Inferior parietal cortex (tissue), 1 donor: ENCODE measurements around the gene MAST4.

Experiments used
- DNase-seq: peaks from one replicate; pipeline ENCODE4 v3.0.0-alpha.2; 2016; ENCODE audit errors: extremely low spot score

The MAST4 gene

DNA sequence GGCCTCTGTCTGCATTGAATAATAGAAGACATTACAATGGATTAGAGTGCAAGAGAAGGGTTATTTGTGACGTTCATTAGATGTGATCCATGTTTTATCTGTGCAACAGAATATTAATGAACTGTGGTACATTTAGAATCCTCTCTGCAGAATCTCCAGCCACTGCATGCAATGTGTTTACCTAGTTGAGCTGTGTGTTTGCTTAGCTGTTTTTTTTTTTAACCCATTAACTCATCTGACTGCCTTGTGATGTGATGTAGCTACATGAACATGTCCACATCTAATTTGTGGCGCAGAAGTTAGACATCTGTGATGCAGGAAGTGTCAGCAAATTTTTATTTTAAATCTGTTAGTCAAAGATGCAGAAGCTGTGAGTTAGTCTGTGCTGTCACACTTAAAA is 363.5 kb downstream of the MAST4 start:
- no peak for DNase-seq

- DNase-seq = no peak
Observed at GRCh38 chr5:66960369-66961137, 364.4 kb downstream of the MAST4 start.

- DNase-seq = no peak
Observed at GRCh38 chr5:66963559-66963971, 367.4 kb downstream of the MAST4 start.

DNA sequence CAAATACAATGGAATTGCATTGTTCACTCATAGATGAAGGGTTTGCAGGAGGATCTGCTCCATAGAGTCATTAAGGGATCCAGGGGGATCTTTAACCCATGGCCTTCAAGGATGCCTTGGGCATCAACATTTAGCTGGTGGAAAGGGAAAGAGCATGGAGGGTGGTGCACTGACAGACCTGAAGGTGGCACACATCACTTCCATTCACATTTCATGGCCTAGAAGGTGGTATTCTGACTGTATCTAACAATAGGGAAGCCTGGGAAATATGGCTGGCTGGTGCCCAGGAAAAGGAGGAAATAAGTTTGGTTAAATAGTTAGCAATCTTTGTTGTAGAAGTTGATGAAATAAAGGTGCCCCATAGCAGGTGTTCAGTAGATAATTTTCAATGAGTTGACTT is 370.2 kb downstream of the MAST4 start:
- no peak for DNase-seq

DNA sequence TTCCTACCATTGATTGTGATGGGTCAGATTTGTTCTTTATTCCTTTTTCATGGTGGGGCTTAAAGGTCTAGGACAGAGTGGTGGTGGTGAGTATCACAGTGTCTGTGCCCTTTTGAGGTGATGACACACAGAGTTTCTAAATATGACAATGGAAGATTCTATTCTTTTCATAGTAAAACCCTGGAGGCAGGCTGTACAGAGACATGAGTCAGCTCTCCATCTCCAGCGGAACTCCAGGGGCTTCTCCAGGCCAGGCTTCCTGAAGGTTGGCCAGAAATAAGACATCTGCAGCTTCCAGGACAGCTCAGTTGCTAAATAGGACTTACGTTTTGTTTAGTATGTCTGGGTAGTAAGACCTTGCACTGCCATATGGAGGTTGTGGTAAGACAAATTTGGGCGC is 370.9 kb downstream of the MAST4 start:
- no peak for DNase-seq

DNA sequence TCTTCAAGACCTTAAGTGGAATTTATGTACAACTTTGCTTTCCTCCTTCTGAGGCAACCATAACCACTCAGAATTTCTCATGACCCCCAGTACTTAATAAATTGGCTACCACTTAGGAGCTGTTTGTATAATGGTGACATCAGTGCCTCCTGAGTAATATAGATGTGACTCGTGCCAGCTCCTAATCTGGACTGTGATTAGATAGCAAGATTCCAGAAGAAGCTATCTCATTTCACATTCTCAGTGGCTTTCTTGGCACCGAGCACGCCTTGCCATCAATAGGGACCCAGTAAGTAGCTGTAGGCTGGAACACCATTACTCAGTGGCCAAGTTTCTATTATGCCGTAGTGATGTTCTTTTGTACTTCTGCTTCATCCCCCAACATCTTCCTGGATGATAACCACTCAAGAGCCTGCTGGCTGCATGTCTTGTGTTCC is 371.7 kb downstream of the MAST4 start:
- no peak for DNase-seq

DNA sequence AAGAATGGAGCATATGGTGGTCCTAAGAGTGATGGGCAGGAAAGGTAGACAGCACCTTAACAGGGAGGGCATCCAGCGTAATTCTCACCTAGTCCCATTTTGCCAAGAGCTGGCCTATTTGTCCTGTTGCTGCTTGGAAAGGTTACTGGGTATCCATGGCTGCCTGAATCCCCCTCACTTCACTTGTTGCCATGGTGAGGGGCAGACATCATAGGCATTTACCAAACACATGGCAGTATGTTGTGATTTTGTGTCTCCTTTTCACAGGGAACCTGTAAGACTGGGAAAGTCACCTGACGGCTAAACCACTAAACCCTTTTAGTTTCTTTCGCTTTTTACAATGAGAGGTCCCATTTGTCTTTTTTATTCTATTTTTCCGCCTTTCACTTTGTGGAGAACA is 373.3 kb downstream of the MAST4 start:
- no peak for DNase-seq

DNA sequence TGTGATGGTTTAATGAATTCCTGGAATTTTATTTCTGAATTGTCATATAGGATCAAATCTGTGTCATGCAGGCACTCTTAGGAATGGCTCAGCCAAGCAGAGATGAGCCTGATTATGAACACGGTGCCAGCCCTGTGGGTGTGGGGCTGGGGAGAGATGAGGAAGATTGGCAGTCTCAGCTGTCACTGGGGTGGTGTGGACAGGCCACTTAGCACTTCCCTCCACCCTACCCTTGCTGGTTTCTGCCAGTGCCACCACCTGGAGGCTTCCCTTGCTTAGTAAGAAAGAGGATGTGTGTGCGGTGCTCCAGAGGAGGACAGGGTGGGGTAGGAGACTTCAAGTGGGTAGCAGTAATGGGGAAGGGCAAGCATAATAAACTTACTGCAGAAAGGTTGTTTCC is 373.8 kb downstream of the MAST4 start:
- no peak for DNase-seq

GRCh38 chr5:66972004-66972403 is 375.8 kb downstream of the MAST4 start:
- DNase-seq = no peak

DNA sequence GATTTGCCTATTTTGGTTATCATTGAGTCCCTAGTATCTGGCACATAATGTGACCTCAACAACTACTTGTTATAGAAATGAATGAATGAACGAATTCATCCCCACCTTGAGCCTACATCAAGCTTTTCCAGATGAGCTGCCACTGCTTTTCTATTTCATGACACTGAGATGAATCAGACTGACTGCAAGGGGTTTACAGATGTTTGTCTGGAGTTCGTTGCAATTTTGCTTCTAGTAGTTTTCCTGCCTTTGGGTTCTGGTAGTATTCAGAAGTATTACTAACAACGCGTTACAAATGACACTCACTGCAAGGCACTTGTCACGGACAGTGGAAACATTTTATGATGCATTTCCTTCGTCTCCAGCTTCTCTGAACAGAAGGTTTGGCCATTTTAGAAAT is 378.1 kb downstream of the MAST4 start:
- no peak for DNase-seq

GRCh38 chr5:66976108-66976507 is 379.9 kb downstream of the MAST4 start:
- no peak for DNase-seq

DNA sequence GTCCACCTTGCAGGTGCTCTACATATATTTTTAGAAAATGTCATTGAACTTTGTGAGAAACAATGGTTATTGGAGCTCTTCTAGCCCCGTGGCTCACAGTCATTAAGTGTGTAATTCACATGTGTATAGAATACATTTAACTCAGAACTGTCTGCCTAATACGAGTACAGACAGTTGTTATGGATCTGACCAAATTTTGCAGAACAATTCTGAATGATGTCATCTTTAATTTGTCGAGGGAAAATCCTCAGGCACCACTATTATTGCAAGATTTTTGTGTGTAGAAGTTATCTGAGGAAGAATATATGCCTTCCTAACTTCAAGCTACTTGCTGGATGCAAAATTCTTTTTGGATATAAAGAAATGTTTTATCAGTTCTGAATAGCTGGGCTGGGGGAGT is 383.5 kb downstream of the MAST4 start:
- DNase-seq = no peak

- no peak for DNase-seq
Observed at GRCh38 chr5:66981266-66982055, 385.3 kb downstream of the MAST4 start.

DNA sequence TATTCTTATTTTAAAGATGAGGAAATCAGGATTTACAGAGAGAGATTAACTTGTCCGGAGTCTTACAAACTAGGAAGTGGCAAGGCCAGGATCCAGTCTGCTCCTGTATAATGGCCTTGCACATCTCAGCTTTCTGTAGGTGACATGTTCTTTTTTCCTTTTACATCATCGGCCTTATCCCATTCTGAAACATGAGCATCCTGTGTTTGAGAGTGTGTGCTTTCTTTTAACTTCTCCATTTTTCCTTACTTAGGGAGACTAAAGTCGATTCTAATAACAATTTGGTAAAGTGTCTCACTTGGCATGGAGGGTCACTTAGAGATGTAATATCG is 385.8 kb downstream of the MAST4 start:
- no peak for DNase-seq

DNA sequence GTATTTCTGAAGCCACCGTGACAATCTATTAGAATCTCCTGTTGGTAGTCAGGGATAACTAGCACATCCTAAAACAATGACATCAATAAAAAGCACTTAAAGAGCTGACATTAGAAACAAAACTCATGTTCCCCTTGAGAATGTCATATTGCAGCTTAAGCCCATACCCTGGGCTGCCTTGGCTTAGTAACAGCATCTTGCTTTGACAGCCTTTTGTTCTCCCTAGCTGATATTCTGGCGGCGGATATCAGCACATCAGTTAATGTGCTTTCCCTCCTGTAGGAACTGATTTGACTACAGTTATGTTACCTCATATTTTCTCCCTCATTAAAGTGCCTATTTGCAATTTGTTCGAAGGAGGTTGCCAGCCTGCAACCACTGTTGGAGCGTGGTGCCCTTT is 386.3 kb downstream of the MAST4 start:
- DNase-seq = no peak

- no peak for DNase-seq
Observed at GRCh38 chr5:66985417-66985816, 389.2 kb downstream of the MAST4 start.

DNA sequence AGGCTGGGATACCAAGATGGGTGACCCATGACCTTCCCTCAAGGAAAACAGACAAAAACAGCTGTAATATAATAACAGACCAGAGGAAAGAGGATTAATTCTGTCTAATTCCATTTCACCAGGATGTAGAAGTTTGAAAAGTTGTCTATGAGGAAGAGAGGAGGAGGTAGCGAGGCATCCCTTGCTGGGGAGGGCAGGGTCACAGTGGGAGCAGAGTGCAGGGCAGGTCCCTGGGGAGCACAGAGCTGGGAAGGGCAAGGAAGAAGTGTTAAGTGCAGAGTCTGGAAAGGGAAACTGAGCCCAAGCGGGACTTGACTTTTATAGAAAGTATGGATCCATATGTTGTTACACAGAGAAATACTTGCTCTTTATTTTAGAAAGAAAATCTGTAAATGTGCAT is 389.8 kb downstream of the MAST4 start:
- no peak for DNase-seq

DNA sequence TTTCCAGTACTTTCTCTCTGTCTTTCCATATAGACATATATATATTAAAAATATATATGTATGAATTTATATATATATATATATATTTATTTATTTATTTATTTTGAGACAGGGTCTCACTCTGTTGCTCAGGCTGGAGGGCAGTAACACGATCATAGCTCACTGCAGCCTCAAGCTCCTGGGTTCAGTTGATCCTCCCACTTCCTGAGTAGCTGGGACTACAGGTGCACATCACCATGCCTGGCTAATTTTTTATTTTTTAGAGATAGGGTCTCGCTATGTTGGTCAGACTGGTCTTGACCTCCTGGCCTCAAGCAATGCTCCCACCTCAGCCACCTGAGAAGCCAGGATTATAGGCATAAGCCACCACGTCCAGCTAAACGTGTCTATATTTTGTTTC is 390.3 kb downstream of the MAST4 start:
- DNase-seq = no peak

- no peak for DNase-seq
Observed at GRCh38 chr5:66987126-66987525, 390.9 kb downstream of the MAST4 start.

DNA sequence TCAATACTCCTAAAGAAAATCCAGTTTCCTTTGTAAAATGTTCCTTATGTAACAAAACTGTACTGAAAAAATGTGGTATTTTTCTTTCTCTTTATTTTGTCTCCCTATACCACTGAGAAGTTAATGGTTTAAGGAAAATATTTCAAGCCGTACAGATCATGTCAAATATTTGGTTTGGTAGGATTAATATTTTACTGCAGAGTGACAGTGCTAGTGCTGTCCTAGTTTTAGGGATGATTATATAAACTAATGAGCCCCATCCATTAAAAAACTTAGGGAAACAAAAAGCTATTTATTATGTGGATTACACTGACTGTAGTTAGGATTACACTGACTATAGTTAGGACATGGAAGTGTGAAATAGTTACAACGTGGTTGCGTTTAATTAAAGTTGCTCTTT is 391.3 kb downstream of the MAST4 start:
- no peak for DNase-seq

DNA sequence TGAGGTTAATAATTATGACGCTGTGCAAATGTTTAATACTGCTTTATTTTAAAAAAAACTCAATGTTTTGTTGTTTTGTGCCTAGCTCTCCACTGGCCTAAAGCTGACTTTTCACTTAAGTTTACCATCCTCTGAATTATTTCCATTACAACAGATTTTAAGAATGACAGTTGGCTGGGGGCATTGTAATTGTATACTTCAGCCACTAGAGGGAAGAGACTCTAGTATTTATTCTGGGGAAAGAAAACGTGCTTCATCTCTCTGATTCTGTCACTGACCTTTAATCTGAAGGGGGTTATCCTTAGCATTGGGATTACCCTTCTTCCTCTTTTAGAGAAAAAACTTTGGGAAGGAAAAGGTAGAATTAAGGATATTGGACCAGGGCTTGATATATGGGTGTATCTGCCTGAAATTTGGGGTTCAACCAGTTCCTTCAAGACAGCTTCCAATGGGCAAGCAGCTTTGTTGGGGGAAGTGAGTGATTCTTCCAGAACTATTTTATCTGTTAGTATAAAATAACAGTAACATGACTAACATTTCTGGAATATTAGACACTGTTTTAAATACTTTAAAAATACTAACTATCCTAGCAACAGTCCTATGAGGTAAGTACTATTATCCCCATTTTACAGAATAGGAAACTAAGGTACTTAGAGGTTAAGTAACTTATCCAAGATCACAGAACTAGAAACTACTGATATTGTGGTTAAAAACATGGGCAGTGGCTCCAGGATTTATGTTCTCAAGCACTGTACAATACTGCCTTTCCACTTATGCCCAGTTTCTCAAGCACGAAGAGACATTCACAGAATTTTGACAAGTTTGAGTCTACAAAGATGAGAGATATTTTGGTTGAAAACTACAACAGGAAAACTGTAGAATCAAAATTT is 392.0 kb downstream of the MAST4 start:
- DNase-seq = no peak

DNA sequence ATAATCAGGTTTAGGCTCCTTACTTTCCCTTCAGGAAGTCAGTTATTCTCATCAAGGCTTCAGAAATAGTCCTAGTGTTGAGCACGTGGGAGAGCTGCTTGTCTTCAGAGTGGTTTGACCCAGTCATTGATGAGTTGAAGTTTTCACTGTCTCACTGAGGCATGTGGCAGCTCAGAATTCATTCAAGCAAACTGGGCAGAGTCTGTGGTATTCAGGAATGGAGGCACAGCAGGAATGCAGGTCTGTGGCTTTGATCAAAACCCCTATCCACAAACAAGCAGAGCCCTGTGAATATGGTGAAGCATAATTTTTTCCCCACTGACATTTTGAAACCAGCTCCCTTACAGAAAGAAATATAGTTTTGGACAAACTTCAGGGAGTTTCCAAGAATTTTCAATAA is 393.1 kb downstream of the MAST4 start:
- DNase-seq = no peak
